Neural crest cell (in vitro differentiated cells): ENCODE measurements around the gene PPP2R2D. TPM values are rescaled to one million over a fixed set of nuclear protein-coding genes. Genes with fewer than 3 reads are reported as not detected.
"Not testable (repeated sequence)": the region's sequence is repeated elsewhere in the genome, so short reads cannot be mapped to it uniquely, and the experiment has no call there.

Source experiments
- DNase-seq: peaks from one replicate; pipeline ENCODE4 v3.0.0; 2021; ENCODE audit warnings: low read depth, mixed read lengths, low spot score
- H3K27ac Mint-ChIP-seq: one replicate; pipeline ENCODE4 v1.8.0; 2021; ENCODE audit warnings: mild to moderate bottlenecking, mixed read lengths; ENCODE audit not compliant: unreplicated experiment
- H3K27me3 Mint-ChIP-seq: 2 replicates; pipeline ENCODE4 v1.8.0; 2021; ENCODE audit warnings: low read depth, mild to moderate bottlenecking, mixed read lengths
- H3K36me3 Mint-ChIP-seq: 2 replicates; pipeline ENCODE4 v1.8.0; 2021; ENCODE audit warnings: low read depth, mild to moderate bottlenecking, mixed read lengths
- H3K4me1 Mint-ChIP-seq: 2 replicates; pipeline ENCODE4 v1.8.0; 2021; ENCODE audit warnings: mixed read lengths
- H3K4me3 Mint-ChIP-seq: one replicate; pipeline ENCODE4 v1.8.0; 2021; ENCODE audit warnings: mild to moderate bottlenecking, mixed read lengths
- H3K9me3 Mint-ChIP-seq: 2 replicates; pipeline ENCODE4 v1.8.0; 2021; ENCODE audit warnings: mixed read lengths
- total RNA-seq: library from RNA; stranded (reverse); gene quantifications from 2 replicates; pipeline ENCODE4 v1.2.1, GENCODE V29; 2021
- TF ChIP-seq, protein P1 (sequence below): fragments of 200-600 bp; sonication (generic); conservative IDR thresholded peaks from 2 replicates; pipeline ENCODE4 v1.5.0; 2021; ENCODE audit warnings: antibody characterized with exemption, mild to moderate bottlenecking

PPP2R2D gene
- total RNA-seq, 1 donor from 2014 or later = 39.3 TPM

DNA sequence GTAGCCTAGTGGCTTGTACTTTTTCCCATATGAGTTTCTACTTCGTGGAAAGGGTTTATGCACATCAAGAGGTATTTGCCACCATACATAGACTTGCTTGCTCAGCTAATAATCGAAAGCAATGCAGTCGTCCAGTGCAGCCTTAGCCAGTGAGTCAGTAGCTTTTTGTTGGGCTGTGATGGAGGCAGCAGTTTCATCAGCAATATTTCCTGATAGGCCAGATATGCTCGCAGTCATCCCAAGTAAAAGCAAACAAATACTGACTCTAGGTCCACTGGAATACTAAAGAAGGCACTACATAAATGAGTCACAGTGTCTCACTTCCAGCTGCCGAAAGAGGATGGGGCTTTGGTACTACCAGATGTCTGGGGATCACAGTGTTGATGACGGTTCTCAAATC, 83.0 kb downstream of the PPP2R2D start:
- DNase-seq = no peak
- H3K4me3 Mint-ChIP-seq = peak overlapping the region; percentile 85
- no peak overlapping the region for H3K27ac Mint-ChIP-seq
- no peaks in the 10 kb centered on the region for H3K36me3 Mint-ChIP-seq
- peaks cover 21% of the 10 kb centered on the region for H3K4me1 Mint-ChIP-seq
- TF ChIP-seq, protein P1, sequence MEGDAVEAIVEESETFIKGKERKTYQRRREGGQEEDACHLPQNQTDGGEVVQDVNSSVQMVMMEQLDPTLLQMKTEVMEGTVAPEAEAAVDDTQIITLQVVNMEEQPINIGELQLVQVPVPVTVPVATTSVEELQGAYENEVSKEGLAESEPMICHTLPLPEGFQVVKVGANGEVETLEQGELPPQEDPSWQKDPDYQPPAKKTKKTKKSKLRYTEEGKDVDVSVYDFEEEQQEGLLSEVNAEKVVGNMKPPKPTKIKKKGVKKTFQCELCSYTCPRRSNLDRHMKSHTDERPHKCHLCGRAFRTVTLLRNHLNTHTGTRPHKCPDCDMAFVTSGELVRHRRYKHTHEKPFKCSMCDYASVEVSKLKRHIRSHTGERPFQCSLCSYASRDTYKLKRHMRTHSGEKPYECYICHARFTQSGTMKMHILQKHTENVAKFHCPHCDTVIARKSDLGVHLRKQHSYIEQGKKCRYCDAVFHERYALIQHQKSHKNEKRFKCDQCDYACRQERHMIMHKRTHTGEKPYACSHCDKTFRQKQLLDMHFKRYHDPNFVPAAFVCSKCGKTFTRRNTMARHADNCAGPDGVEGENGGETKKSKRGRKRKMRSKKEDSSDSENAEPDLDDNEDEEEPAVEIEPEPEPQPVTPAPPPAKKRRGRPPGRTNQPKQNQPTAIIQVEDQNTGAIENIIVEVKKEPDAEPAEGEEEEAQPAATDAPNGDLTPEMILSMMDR = no peak
- H3K9me3 Mint-ChIP-seq = no peaks in the 10 kb centered on the region
- H3K27me3 Mint-ChIP-seq = peaks cover 14% of the 10 kb centered on the region

DNA sequence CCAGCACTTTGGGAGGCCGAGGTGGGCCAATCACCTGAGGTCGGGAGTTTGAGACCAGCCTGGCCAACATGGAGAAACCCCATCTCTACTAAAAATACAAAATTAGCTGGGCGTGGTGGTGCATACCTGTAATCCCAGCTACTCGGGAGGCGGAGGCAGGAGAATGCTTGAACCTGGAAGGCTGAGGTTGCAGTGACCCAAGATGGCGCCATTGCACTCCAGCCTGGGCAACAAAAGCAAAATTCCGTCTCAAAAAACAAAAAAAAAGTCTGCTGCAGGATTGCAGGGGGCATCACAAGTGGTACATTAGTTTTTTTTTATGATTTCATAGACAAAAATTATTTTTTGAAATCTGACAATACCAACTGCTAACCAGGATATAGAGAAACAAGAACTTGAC, 86.0 kb downstream of the PPP2R2D start:
- H3K27me3 Mint-ChIP-seq = peaks cover 14% of the 10 kb centered on the region
- not testable (repeated sequence) for H3K9me3 Mint-ChIP-seq, H3K4me1 Mint-ChIP-seq, H3K27ac Mint-ChIP-seq, H3K4me3 Mint-ChIP-seq, H3K36me3 Mint-ChIP-seq, DNase-seq

DNA sequence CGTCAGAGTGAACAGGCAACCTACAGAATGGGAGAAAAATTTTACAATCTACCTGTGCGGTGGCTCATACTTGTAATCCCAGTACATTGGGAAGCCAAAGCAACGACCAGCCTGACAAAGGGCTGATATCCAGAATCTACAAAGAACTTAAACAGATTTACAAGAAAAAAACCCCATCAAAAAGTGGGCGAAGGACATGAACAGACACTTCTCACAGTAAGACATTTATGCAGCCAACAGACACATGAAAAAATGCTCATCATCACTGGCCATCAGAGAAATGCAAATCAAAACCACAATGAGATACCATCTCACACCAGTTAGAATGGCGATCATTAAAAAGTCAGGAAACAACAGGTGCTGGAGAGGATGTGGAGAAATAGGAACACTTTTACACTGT, 86.5 kb downstream of the PPP2R2D start:
- not testable (repeated sequence) for H3K4me3 Mint-ChIP-seq, H3K27ac Mint-ChIP-seq, H3K4me1 Mint-ChIP-seq, H3K9me3 Mint-ChIP-seq, DNase-seq, H3K36me3 Mint-ChIP-seq
- peaks cover 14% of the 10 kb centered on the region for H3K27me3 Mint-ChIP-seq

DNA sequence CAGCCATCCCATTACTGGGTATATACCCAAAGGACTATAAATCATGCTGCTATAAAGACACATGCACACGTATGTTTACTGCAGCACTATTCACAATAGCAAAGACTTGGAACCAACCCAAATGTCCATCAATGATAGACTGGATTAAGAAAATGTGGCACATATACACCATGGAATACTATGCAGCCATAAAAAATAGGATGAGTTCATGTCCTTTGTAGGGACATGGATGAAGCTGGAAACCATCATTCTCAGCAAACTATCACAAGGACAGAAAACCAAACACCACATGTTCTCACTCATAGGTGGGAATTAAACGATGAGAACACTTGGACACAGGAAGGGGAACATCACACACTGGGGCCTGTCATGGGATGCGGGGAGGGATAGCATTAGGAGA, 87.0 kb downstream of the PPP2R2D start:
- not testable (repeated sequence) for H3K9me3 Mint-ChIP-seq, H3K36me3 Mint-ChIP-seq, H3K4me3 Mint-ChIP-seq, H3K27ac Mint-ChIP-seq, H3K4me1 Mint-ChIP-seq, DNase-seq
- peaks cover 14% of the 10 kb centered on the region for H3K27me3 Mint-ChIP-seq

GRCh38 chr10:131991726-131992125, 90.9 kb downstream of the PPP2R2D start:
- no peaks in the 10 kb centered on the region for H3K27me3 Mint-ChIP-seq

GRCh38 chr10:131993275-131993674, 92.5 kb downstream of the PPP2R2D start:
- Mint-ChIP-seq H3K9me3 (no peaks in the 10 kb centered on the region), H3K36me3 (no peaks in the 10 kb centered on the region), H3K4me1 (peaks cover 17% of the 10 kb centered on the region), H3K27ac (no peak overlapping the region), H3K4me3 (no peak overlapping the region), H3K27me3 (no peaks in the 10 kb centered on the region)
- no peak for DNase-seq
- TF ChIP-seq, protein P1 = no peak

More at GRCh38 chr10:131991726-131992125, 90.9 kb downstream of the PPP2R2D start:
- Mint-ChIP-seq H3K36me3 (no peaks in the 10 kb centered on the region), H3K4me3 (no peak overlapping the region), H3K27ac (no peak overlapping the region), H3K4me1 (peaks cover 2% of the 10 kb centered on the region), H3K9me3 (no peaks in the 10 kb centered on the region)
- TF ChIP-seq, protein P1 = no peak
- DNase-seq = no peak

GRCh38 chr10:131994435-131994834, 93.6 kb downstream of the PPP2R2D start:
- no peaks in the 10 kb centered on the region for H3K36me3 Mint-ChIP-seq
- H3K27ac Mint-ChIP-seq = no peak overlapping the region
- H3K4me3 Mint-ChIP-seq = no peak overlapping the region

More at GRCh38 chr10:131994435-131994834, 93.6 kb downstream of the PPP2R2D start:
- peaks cover 18% of the 10 kb centered on the region for H3K4me1 Mint-ChIP-seq
- H3K27me3 Mint-ChIP-seq = no peaks in the 10 kb centered on the region
- no peaks in the 10 kb centered on the region for H3K9me3 Mint-ChIP-seq
- TF ChIP-seq, protein P1 = no peak
- no peak for DNase-seq
